ENCODE data around the gene OSBP2. TPM values are rescaled to one million over a fixed set of nuclear protein-coding genes. Genes with fewer than 3 reads are reported as not detected.

The OSBP2 gene
- total RNA-seq, 4 donors from 2014 or later: 3.7 to 8.7 (median 4.7) TPM

GRCh38 chr22:30755759-30756124 is 61.1 kb downstream of the OSBP2 start:
- TF ChIP-seq POLR2A (IDR thresholded peaks at IDR 0.05) (no peak), CTCF (IDR thresholded peaks at IDR 0.05) (no peak)
- Histone ChIP-seq H3K4me3 (no peak overlapping the region), H3K27me3 (no peaks in the 10 kb centered on the region), H3K36me3 (no peaks in the 10 kb centered on the region), H3K4me1 (no peaks in the 10 kb centered on the region), H3K9me3 (no peaks in the 10 kb centered on the region), H3K27ac (no peak overlapping the region)
- DNase-seq: no peak

GRCh38 chr22:30763815-30764673 is 69.4 kb downstream of the OSBP2 start:
- Histone ChIP-seq H3K9me3 (no peaks in the 10 kb centered on the region), H3K4me3 (no peak overlapping the region), H3K27me3 (no peaks in the 10 kb centered on the region), H3K27ac (no peak overlapping the region), H3K4me1 (no peaks in the 10 kb centered on the region), H3K36me3 (no peaks in the 10 kb centered on the region)
- DNase-seq: peak in 1 of 3 donors; percentile 69
- TF ChIP-seq CTCF (IDR thresholded peaks at IDR 0.05): peak in 4 of 6 experiments; percentile 52 to 80 (median 78)
- no peak for TF ChIP-seq POLR2A (IDR thresholded peaks at IDR 0.05)

GRCh38 chr22:30767661-30768060 is 73.0 kb downstream of the OSBP2 start:
- peak in 2 of 3 donors; percentile 70 to 83 for DNase-seq

GRCh38 chr22:30770716-30771115 is 76.0 kb downstream of the OSBP2 start:
- Histone ChIP-seq H3K4me1 (no peaks in the 10 kb centered on the region), H3K4me3 (no peak overlapping the region), H3K27me3 (no peaks in the 10 kb centered on the region), H3K27ac (no peak overlapping the region), H3K36me3 (no peaks in the 10 kb centered on the region), H3K9me3 (no peaks in the 10 kb centered on the region)
- no peak for DNase-seq
- TF ChIP-seq CTCF (IDR thresholded peaks at IDR 0.05) (no peak), POLR2A (IDR thresholded peaks at IDR 0.05) (no peak)

More at GRCh38 chr22:30767661-30768060, 73.0 kb downstream of the OSBP2 start:
- Histone ChIP-seq H3K9me3 (no peaks in the 10 kb centered on the region), H3K27me3 (no peaks in the 10 kb centered on the region), H3K36me3 (no peaks in the 10 kb centered on the region), H3K27ac (peak overlapping the region in 2 of 4 donors; percentile 30 to 70), H3K4me3 (no peak overlapping the region), H3K4me1 (no peaks in the 10 kb centered on the region)
- no peak for TF ChIP-seq CTCF (IDR thresholded peaks at IDR 0.05)
- no peak for TF ChIP-seq POLR2A (IDR thresholded peaks at IDR 0.05)

GRCh38 chr22:30773919-30774318 is 79.2 kb downstream of the OSBP2 start:
- Histone ChIP-seq H3K4me3 (no peak overlapping the region), H3K4me1 (no peaks in the 10 kb centered on the region), H3K36me3 (no peaks in the 10 kb centered on the region), H3K9me3 (no peaks in the 10 kb centered on the region), H3K27me3 (no peaks in the 10 kb centered on the region), H3K27ac (no peak overlapping the region)
- TF ChIP-seq CTCF (IDR thresholded peaks at IDR 0.05) (no peak), POLR2A (IDR thresholded peaks at IDR 0.05) (no peak)
- DNase-seq: no peak
